Measurements from ENCODE around the gene ALKBH2.

The ALKBH2 gene

GRCh38 chr12:109131154-109132050 is 38.1 kb upstream of the ALKBH2 start:
- no peak for TF ChIP-seq CTCF (IDR thresholded peaks at IDR 0.05; ENCODE audit: control insufficient read depth, extremely low read depth, insufficient read depth)
- DNase-seq (ENCODE audit: low read depth) = no peak
- H3K4me3 ChIP-seq (ENCODE audit: low read depth, low read length) = no peak overlapping the region

GRCh38 chr12:109130297-109131153 is 37.3 kb upstream of the ALKBH2 start:
- TF ChIP-seq CTCF (IDR thresholded peaks at IDR 0.05; ENCODE audit: control insufficient read depth, extremely low read depth, insufficient read depth) = no peak
- DNase-seq (ENCODE audit: low read depth) = no peak
- no peak overlapping the region for H3K4me3 ChIP-seq (ENCODE audit: low read depth, low read length)

GRCh38 chr12:109127533-109128242 is 34.4 kb upstream of the ALKBH2 start:
- H3K4me3 ChIP-seq (ENCODE audit: low read depth, low read length) = no peak overlapping the region
- no peak for DNase-seq (ENCODE audit: low read depth)
- TF ChIP-seq CTCF (IDR thresholded peaks at IDR 0.05; ENCODE audit: control insufficient read depth, extremely low read depth, insufficient read depth) = no peak

- TF ChIP-seq CTCF (IDR thresholded peaks at IDR 0.05; ENCODE audit: control insufficient read depth, extremely low read depth, insufficient read depth) = no peak
- DNase-seq (ENCODE audit: low read depth) = no peak
Measured at GRCh38 chr12:109126784-109127183, 33.5 kb upstream of the ALKBH2 start.

GRCh38 chr12:109125791-109126190 is 32.5 kb upstream of the ALKBH2 start:
- no peak for TF ChIP-seq CTCF (IDR thresholded peaks at IDR 0.05; ENCODE audit: control insufficient read depth, extremely low read depth, insufficient read depth)
- H3K4me3 ChIP-seq (ENCODE audit: low read depth, low read length) = no peak overlapping the region
- DNase-seq (ENCODE audit: low read depth) = no peak

More at GRCh38 chr12:109126784-109127183, 33.5 kb upstream of the ALKBH2 start:
- H3K4me3 ChIP-seq (ENCODE audit: low read depth, low read length) = no peak overlapping the region

GRCh38 chr12:109124878-109125648 is 31.8 kb upstream of the ALKBH2 start:
- TF ChIP-seq CTCF (IDR thresholded peaks at IDR 0.05; ENCODE audit: control insufficient read depth, extremely low read depth, insufficient read depth) = no peak
- DNase-seq (ENCODE audit: low read depth) = no peak
- no peak overlapping the region for H3K4me3 ChIP-seq (ENCODE audit: low read depth, low read length)
